ENCODE data around the gene ACOT8.
"Not testable (repeated sequence)": the region's sequence is repeated elsewhere in the genome, so short reads cannot be mapped to it uniquely, and the experiment has no call there.

Gene ACOT8

DNA sequence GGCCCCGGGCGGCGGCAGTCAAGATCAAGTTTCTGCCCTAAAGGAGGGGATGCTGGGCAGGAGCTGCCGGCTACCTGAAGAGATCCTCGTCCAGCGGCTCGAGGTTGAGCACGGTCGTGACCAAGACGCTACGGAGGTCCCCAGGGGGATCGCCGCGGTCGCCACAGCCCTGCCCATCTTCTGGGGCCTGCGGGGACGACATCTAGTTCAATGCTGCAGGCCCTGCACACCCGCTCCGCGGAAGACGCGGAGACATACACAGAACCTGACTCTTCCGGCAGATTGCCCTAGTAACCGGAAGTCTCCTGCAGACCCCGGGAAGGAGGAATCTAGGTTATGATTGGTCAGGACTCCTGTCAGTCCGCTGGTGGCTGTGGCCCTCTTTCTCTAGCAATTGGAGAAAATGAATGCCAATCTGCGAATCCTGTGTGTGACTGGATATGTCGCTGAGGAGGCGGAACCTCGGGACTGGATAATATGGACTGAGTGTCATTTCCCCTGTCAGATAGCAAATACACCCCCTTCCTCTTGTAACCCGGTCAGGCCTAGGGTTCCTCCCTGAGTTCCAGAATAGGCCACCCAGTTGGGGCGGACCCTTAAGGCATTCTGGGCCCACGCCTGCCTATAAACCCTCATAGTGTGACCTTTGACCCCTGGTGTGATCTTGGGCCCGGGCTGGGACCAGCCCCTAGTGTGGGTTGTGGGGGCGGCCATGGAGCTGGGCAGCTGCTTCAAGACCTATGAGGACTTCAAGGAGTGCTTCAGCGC lies at the start of gene ACOT8, which contains the start of gene ZSWIM3:
Gene ACOT8, minus strand, starts transcription at position 279 of the 768 bp plus-strand sequence. Its CDS starts 77 bp downstream, at position 202.
Gene ZSWIM3, plus strand, starts transcription at position 501 of the 768 bp plus-strand sequence. Its CDS starts 212 bp downstream, at position 713.
- DNase-seq (ENCODE audit: low spot score), result peak; percentile 100

DNA sequence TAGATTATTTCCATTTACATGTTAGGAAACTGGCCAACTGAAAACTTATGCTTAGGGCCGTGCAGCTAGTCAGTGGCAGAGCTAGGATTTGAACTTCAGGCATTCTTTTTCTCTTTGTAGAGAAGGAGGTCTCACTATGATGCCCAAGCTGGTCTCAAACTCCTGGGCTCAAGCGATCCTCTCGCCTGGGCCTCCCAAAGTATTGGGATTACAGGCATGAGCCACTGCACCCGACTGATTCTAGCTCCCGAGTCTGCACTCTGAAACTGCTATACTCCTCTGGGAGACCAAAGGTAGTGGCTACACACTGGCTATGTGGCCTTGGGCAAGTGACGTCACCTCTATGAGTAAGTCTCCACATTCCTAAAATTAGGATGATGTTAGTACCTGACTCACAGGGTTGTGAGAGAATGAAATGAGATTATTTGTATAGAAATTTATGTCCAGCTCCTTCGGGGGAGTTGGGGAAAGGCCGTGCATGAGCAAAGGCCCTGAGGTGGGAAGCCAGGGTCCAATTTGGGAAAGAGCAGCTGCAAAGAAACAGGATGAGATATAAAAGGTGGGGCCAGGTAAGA lies 48.4 kb upstream of the ACOT8 start:
- DNase-seq (ENCODE audit: low spot score), result no peak

DNA sequence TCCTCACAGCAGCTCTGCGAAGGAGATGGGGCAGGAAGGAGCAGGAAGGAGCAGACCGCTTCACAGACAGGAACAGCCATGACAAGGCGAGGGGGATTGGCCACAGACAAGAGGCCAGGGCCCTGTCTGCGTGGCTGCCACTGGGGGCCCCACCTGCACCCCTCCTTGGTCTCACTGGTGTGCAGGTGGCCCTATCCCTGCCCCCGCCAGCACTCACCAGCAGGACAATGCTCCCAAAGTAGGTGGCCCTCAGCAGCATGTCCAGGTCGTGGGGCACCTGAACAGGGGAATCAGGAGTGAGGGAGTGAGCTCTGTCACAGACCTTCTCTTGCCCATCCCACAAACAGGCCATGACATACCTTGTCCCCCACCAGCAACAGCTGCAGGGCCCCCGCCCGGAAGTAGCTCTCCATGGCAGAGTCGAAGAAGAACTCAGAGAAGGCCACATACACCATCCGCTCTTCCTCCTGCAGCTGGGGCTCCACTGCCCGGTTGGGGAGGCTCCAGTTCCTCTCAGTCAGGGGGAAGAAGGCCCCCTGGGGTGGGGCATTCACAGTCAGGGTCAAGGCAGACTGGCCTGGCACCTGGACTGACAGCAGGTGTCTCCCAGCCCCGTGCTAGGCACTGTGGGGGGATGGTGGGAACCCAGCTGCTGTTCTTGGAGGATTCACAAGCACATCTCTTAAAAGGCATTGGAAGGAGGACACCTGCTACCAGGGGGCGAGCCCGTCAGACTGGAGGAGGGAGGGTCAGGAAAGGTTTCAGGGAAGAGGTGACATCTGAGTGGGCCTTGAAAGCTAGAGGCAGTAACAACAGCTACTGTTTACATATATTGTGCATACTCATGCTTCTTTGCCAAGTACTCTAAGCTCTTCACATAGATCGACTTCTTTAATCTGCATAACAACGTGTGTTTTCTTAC lies 47.7 kb upstream of the ACOT8 start:
- DNase-seq (ENCODE audit: low spot score), result no peak

DNA sequence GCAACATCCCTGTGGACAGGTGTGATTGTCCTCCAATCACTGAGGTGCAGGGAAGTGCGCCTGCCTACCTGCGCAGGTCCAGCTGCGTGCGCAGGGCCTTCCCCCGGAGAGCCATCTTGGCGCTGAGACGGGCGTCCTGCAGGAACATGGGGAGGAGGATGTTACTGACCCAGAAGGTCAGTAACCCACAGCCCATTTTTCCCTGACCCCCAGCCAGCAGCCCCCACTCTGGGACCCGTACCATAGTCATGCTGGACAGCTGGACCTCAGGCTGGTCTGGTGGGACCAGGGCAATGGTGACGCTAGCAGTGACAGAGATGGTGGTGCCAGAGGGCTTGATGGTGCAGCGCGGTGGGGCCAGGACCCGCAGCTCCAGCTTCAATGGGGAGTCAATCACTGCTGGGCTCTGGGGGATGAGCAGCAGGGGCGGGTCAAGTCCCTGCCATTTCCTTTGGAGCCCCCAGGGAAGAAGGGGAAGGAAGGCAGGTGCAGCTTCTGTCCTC lies 45.1 kb upstream of the ACOT8 start:
- no peak for DNase-seq (ENCODE audit: low spot score)

DNA sequence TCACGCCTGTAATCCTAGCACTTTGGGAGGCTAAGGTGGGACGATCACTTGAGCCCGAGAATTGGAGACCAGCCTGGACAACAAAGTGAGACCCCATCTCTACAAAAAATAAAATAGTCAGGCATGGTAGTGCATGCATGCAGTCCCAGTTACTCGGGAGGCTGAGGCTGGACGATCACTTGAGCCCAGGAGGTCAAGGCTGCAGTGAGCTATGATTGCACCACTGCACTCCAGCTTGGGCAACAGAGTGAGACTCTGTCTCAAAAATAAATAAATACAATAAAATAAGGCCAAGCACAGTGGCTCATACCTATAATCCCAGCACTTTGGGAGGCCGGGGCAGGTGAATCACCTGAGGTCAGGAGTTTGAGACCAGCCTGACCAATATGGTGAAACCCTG lies 44.1 kb upstream of the ACOT8 start:
- DNase-seq (ENCODE audit: low spot score), result not testable (repeated sequence)

DNA sequence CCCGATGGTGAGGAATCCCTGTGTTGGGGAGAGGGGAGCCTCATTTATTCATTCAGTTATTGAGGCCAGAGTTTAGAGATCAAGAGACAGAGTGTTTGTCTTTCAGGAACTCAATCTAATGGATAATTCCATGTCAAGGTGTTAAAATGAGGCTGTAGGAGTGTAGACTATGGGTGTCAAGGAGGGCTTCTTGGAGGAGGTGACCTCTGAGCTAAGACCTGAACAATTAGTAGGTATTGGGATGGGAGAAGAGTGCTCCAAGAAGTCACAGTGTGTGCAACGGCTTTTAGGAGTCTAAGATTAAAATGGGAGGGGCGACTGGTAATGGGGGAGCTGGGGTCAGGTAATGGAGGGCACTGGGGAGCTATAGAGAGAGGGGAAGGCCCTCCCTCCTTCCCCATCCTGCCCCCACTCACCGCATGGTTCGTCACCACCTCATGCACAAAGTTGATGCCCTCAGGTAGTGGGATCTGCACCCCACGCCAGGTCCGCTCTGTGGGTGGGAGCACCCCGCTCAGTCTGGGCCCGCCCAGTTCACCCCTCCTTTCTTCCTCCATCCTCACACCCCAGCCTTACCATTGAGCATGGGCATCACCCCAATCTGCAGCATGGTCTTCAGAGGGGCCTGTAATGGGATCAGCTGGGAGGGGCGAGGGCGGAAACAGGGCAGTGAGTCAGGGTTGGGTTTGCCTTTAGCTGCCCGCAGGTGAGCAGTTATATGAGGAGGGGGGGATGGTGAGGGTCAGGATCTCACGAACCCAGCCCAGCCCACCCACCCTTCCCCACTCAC lies 42.0 kb upstream of the ACOT8 start:
- no peak for DNase-seq (ENCODE audit: low spot score)

DNA sequence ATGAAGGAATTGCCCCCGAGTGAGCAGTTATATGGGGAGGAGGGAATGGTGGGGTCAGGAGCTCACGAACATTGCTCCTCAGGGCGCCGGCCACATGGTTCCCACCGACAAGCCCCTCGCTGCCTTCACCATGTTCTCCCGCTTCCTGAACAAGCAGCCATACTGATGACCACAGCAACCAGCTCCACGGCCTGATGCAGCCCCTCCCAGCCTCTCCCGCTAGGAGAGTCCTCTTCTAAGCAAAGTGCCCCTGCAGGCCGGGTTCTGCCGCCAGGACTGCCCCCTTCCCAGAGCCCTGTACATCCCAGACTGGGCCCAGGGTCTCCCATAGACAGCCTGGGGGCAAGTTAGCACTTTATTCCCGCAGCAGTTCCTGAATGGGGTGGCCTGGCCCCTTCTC lies 41.1 kb upstream of the ACOT8 start:
- no peak for DNase-seq (ENCODE audit: low spot score)

DNA sequence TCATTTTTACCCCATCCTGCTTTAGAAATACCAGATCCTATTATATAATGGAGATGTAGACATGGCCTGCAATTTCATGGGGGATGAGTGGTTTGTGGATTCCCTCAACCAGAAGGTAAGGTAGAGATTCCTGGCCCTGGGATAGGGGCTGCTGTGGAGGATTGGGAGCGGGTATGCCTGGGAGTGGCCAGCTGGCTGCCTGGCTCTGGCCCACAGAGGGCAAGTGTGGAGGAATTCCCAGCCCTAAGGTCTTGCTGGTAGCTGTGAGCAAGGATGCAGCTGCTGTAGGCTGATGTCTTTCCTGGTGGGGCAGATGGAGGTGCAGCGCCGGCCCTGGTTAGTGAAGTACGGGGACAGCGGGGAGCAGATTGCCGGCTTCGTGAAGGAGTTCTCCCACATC lies 40.5 kb upstream of the ACOT8 start:
- DNase-seq (ENCODE audit: low spot score), result no peak

DNA sequence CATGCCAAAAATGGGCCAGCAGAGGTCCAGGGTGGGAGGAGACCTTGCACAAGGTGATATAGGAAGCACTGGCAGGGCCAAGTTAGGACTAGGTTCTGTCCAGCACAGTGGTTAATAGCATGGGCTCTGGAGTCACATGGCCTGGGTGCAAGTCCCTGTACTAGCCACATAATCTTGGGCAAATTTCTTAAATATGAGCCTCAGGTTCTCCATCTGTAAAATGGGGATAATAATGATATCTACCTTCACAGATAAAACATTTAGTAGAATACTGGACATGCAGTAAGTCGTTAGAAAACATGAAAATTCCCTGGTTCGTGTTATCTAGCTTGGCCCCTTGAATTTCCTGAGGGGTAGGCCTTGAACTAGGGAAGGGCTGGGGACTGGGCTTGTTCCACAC lies 40.1 kb upstream of the ACOT8 start:
- no peak for DNase-seq (ENCODE audit: low spot score)

DNA sequence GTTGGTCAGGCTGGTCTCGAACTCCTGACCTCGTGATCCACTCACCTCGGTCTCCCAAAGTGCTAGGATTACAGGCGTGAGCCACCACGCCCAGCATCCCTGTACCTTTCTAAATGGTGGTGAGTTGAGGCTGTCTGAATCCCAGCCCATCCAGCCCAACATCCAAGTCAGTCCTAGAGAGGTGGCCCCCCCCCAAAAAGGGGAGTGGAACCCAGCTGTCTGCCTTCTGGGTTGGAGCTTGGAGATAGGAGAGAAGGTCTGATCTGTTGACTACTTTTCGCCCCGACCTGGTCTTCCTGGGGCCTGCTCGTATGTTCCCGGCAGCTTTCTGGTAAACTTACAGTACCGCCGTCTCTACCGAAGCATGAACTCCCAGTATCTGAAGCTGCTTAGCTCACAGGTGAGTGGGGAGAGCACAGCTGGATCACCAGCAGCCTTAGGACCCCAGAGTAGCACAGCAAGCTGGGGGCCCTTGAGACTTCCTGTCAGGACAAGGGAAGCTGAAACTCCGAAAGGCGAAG lies 39.5 kb upstream of the ACOT8 start:
- DNase-seq (ENCODE audit: low spot score), result no peak

DNA sequence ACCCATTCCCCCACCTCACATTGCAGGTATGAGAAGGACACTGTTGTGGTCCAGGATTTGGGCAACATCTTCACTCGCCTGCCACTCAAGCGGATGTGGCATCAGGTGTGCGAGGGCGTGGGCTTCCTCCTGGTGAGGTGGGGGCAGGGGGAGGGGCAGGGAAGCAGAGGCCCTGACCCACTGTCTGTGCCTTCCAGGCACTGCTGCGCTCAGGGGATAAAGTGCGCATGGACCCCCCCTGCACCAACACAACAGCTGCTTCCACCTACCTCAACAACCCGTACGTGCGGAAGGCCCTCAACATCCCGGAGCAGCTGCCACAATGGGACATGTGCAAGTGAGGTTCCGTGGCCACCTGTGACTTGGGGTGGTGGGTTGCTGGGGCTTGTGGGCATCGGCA lies 37.6 kb upstream of the ACOT8 start:
- no peak for DNase-seq (ENCODE audit: low spot score)

DNA sequence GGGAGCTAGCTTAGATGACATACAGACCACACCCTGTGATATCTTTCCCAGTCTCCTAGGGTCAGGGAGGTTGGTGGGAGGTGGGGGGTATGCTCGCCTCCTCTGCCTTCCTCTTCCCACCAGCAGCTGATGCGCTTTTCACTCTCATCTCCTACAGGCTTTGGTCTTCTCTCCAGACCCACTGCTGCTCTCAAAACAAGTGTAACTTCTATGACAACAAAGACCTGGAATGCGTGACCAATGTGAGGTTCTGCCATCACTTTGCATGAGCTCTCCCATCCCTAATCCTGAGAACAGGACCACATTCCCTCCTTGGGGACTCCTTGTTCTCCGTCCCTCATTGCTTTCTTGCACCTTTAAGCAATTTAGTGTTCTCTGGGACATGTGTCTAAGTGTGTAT lies 36.6 kb upstream of the ACOT8 start:
- DNase-seq (ENCODE audit: low spot score), result no peak

DNA sequence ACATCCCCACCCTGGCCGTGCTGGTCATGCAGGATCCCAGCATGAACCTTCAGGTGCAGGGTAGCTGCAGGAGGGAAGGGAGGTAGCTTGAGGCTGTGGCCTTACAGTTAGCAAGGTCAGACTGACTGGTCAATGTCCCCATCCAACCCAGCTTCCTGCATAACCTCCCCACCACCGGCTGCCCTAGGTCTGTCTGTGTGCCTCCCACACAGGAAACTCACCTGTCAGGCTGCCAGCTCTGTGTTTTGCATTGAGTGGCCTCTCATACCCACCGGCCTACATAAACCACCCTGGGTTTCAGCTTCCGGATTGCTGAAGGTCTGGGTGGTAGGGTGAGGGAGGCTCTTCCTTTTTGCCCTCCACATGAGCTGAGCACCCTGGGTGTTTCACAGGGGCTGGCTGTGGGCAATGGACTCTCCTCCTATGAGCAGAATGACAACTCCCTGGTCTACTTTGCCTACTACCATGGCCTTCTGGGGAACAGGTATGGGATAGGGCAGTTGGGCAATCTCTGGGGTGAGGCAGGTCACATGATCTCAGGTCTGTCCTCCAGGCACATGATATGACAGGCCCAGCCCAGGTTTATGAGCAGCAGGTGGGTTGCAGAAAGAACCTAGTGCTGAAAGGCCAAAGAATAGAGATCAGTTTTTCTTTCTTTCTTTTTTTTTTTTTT lies 35.8 kb upstream of the ACOT8 start:
- DNase-seq (ENCODE audit: low spot score), result no peak

DNA sequence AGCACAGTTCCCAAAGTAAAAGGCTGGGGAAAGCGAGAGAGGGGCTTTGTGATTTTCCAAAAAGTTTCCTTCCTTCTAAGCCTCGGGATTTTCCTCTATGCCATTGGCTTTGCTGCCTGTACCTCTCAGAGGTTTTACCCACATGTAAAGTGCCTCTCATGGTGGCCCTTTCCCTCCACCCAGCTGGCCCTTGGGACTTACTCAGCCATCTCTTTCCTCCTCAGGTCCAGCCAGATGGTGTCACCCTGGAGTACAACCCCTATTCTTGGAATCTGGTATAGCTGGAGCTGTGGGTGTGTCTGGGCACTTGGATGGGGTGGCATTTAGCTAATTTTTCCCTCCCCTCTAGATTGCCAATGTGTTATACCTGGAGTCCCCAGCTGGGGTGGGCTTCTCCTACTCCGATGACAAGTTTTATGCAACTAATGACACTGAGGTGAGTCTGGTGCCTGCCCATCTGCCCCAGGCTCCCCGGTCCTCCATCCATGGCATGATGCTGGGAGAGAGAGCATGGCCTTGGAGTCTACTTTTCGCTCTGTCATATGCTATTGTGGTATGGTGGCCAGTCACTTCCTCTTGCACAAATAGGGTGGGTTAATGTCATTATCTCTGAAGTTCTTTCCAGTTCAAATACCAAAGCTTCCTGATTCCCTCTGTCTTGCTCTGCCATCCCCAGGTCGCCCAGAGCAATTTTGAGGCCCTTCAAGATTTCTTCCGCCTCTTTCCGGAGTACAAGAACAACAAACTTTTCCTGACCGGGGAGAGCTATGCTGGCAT lies 35.0 kb upstream of the ACOT8 start:
- no peak for DNase-seq (ENCODE audit: low spot score)

DNA sequence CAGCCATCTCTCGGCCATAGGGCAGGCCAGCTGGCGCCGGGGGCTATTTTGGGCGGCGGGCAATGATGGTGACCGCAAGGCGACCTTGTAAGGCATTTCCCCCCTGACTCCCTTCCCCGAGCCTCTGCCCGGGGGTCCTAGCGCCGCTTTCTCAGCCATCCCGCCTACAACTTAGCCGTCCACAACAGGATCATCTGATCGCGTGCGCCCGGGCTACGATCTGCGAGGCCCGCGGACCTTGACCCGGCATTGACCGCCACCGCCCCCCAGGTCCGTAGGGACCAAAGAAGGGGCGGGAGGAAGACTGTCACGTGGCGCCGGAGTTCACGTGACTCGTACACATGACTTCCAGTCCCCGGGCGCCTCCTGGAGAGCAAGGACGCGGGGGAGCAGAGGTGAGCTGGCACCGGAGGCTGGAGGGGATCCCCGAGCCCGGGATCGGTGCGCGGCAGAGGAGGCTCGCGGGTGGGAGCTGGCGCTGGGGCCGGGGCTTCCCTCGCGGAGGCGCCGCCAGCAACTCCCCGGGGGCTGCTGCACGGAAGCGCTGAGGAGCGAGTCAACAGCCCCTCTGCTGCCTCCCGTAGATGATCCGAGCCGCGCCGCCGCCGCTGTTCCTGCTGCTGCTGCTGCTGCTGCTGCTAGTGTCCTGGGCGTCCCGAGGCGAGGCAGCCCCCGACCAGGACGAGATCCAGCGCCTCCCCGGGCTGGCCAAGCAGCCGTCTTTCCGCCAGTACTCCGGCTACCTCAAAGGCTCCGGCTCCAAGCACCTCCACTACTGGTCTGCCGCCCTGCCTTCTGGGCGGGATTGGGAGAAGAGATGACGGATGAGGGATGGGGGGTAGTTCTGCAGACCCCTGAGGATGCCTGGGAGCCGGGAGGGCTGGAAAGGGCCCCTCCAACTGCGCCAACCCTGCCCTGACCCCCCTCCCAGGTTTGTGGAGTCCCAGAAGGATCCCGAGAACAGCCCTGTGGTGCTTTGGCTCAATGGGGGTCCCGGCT lies 34.1 kb upstream of the ACOT8 start, which contains the start of the genes CTSA and NEURL2:
Gene CTSA, plus strand, starts transcription at position 351 of the 999 bp plus-strand sequence. Its CDS starts 234 bp downstream, at position 585.
Gene NEURL2, minus strand, starts transcription at position 224 of the 999 bp plus-strand sequence. Its CDS starts 217 bp downstream, at position 7.
- DNase-seq (ENCODE audit: low spot score), result peak; percentile 93

DNA sequence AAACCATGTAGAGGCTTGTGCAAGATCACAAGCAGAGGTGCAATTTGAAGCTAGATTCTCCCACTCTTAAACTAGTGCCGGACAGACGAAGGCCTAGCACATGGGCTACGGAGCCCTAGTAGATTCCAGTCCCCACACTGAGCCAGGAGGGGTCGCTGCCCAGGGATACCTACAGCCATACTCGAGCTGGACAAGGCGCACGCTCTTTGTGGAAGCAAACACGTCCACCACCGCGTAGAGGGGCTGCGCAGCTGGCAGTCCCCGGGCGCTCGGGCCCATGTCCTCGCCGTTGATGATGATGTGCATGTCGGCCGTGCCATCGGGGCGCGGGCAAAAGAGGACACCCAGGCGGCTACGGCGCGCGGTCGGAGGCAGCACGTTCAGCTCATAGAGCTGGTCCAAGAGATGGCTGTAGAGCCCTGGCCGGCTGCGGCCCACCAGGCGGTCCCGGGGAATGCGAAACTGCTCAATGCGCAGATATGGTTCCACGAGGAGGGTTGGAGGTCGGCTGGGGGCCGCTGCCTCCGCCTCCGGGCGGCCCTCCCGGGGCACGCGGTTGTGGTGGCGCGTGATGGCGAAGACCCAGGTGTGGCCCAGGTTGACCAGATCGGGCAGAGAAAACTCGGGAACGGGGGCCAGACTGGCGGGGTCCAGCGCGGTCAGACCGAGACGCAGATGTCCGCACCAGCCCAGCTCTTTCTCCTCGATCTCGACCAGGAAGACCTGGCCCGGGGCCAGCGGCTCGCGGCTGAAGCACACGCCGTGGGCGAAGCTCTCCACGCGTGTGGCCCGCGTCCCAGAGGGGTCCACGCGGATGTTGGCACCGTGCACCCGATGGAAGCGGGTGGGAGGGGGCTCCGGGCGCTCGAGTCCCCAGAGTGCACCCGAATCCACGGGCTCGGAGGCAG lies 33.1 kb upstream of the ACOT8 start:
- peak; percentile 36 for DNase-seq (ENCODE audit: low spot score)

DNA sequence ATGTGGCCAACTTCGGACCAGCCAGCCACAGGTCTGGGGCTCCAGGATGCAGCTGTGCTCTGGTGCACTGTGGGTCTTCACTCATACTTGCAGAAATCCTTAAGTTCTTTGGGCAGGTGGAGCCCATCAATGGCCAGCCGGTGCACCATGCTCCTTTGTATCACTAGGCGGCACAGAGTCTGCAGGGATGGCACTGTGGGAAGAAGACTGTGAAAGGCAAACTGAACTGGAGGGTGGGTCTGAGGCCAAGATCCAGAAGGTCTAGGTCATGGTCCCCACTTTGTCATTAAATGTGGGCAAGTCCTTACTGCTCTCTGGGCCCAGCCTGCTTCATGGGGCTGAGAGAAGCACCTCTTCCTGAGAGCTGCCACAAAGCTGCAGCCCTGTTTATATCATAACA lies 31.5 kb upstream of the ACOT8 start:
- no peak for DNase-seq (ENCODE audit: low spot score)

Measured in germinal center (tissue), 1 donor.